Measurements from ENCODE around the gene TBC1D16.

- no peak for TF ChIP-seq CTCF (IDR thresholded peaks at IDR 0.05; ENCODE audit: borderline replicate concordance, extremely low read depth, low read length, poor library complexity, severe bottlenecking)
- TF ChIP-seq EZH2 (IDR thresholded peaks at IDR 0.05; ENCODE audit: borderline replicate concordance, low read depth, low read length, severe bottlenecking): no peak
Observed at GRCh38 chr17:80034791-80035686, 633 bp downstream of the TBC1D16 start.
